Fibroblast of lung (primary cell): ENCODE results near the gene CRIP3.
"Not testable (repeated sequence)": the region's sequence is repeated elsewhere in the genome, so short reads cannot be mapped to it uniquely, and the experiment has no call there.

ENCODE experiments used
- EZH2 ChIP-seq: IDR thresholded peaks from 2 replicates; pipeline ENCODE4 v1.5.1; 2012; ENCODE audit warnings: low read length, control low read depth, mild to moderate bottlenecking; ENCODE audit errors: missing control alignments
- TF ChIP-seq, protein P1 (sequence below), 2 donors: IDR thresholded peaks in 1 of 2; conservative IDR thresholded peaks in 1 of 2; 1 replicate in 1 of 2; 2 replicates in 1 of 2; pipeline ENCODE4 v1.5.1; 2011 to 2012; ENCODE audit warnings: low read length in 2 of 2, control low read depth in 1 of 2, inconsistent platforms in 1 of 2, low read depth in 1 of 2, mild to moderate bottlenecking in 1 of 2

GRCh38 chr6:43351951-43352350, 43.3 kb upstream of the CRIP3 start:
- TF ChIP-seq, protein P1, sequence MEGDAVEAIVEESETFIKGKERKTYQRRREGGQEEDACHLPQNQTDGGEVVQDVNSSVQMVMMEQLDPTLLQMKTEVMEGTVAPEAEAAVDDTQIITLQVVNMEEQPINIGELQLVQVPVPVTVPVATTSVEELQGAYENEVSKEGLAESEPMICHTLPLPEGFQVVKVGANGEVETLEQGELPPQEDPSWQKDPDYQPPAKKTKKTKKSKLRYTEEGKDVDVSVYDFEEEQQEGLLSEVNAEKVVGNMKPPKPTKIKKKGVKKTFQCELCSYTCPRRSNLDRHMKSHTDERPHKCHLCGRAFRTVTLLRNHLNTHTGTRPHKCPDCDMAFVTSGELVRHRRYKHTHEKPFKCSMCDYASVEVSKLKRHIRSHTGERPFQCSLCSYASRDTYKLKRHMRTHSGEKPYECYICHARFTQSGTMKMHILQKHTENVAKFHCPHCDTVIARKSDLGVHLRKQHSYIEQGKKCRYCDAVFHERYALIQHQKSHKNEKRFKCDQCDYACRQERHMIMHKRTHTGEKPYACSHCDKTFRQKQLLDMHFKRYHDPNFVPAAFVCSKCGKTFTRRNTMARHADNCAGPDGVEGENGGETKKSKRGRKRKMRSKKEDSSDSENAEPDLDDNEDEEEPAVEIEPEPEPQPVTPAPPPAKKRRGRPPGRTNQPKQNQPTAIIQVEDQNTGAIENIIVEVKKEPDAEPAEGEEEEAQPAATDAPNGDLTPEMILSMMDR (conservative IDR thresholded peaks at IDR 0.05 in 1 of 2, IDR thresholded peaks at IDR 0.05 in 1 of 2; ENCODE audit: low read depth in 1 of 2, low read length in 2 of 2), result not testable (repeated sequence)
- TF ChIP-seq EZH2, result not testable (repeated sequence)
